Measurements from ENCODE around the gene YLPM1.

DNA sequence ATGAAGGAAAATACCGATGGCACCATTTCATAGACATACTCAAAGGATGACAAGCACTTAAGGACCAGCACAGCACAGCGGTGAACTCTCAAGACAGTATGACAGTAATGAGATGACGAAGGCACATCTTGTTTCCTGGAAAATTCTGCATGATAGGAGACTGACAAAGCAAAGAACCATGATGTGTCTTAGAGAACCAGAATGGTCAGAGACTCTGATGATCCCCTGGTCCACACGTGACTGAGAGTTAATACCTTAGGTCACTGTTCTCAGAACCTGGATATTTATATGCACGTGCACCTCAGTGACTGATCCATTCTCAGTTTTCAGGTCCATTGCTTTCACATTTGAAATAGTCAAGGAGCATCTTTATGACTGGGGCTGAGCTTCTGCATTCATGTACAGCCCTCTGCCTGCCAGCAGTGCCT is 77.5 kb downstream of the YLPM1 start:
- TF ChIP-seq, protein P1, sequence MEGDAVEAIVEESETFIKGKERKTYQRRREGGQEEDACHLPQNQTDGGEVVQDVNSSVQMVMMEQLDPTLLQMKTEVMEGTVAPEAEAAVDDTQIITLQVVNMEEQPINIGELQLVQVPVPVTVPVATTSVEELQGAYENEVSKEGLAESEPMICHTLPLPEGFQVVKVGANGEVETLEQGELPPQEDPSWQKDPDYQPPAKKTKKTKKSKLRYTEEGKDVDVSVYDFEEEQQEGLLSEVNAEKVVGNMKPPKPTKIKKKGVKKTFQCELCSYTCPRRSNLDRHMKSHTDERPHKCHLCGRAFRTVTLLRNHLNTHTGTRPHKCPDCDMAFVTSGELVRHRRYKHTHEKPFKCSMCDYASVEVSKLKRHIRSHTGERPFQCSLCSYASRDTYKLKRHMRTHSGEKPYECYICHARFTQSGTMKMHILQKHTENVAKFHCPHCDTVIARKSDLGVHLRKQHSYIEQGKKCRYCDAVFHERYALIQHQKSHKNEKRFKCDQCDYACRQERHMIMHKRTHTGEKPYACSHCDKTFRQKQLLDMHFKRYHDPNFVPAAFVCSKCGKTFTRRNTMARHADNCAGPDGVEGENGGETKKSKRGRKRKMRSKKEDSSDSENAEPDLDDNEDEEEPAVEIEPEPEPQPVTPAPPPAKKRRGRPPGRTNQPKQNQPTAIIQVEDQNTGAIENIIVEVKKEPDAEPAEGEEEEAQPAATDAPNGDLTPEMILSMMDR (IDR thresholded peaks at IDR 0.05; ENCODE audit: extremely low read depth in 1 of 2, insufficient read depth in 1 of 2, low read depth in 1 of 2, low read length in 2 of 2) = no peak
- TF ChIP-seq MYC (IDR thresholded peaks at IDR 0.05; ENCODE audit: low read depth, low read length) = no peak
- TF ChIP-seq GATA2 (IDR thresholded peaks at IDR 0.05; ENCODE audit: insufficient read depth, insufficient read length, low read depth, low read length) = no peak
- no peak for TF ChIP-seq EZH2 (IDR thresholded peaks at IDR 0.05; ENCODE audit: borderline replicate concordance, low read depth, low read length, severe bottlenecking)
- TF ChIP-seq POLR2A (IDR thresholded peaks at IDR 0.05; ENCODE audit: low read depth, low read length) = no peak
- no peak for TF ChIP-seq POLR2AphosphoS5 (IDR thresholded peaks at IDR 0.05; ENCODE audit: insufficient read depth, low read depth, low read length)
- TF ChIP-seq, protein P2, sequence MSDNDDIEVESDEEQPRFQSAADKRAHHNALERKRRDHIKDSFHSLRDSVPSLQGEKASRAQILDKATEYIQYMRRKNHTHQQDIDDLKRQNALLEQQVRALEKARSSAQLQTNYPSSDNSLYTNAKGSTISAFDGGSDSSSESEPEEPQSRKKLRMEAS (IDR thresholded peaks at IDR 0.05; ENCODE audit: insufficient read depth, insufficient read length) = no peak
- TF ChIP-seq FOS (IDR thresholded peaks at IDR 0.05; ENCODE audit: borderline replicate concordance, insufficient read depth, low read length) = no peak
